GM18526 (cell line): Measurements from ENCODE around the gene MEIS2.

ENCODE experiments used
- POLR2A ChIP-seq: IDR thresholded peaks from 3 replicates; pipeline ENCODE4 v1.6.1; 2011; ENCODE audit not compliant: insufficient read length; ENCODE audit errors: extremely low read depth

Gene MEIS2

DNA sequence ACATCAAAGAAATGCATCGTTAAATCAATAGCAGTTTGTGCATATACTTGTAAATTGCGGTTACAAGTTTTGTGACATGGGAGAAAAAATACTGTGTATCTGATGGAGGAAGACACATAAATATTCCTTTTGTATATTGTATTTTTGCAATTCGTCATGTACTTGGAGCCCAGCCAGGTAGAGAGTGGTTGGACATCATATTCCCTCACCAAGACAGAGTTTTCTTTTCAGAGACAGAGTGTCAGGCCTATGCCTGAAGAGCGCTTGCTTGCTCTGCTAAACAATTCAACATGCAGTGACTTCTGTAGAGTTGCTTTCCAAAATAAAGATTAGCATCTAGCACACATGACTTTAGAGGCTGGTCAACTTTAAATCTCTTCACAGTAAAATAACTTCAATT, 24.8 kb upstream of the MEIS2 start:
- no peak for TF ChIP-seq POLR2A

- TF ChIP-seq POLR2A, result no peak
These were observed 24.0 kb upstream of the MEIS2 start for GRCh38 chr15:37124331-37124730.

DNA sequence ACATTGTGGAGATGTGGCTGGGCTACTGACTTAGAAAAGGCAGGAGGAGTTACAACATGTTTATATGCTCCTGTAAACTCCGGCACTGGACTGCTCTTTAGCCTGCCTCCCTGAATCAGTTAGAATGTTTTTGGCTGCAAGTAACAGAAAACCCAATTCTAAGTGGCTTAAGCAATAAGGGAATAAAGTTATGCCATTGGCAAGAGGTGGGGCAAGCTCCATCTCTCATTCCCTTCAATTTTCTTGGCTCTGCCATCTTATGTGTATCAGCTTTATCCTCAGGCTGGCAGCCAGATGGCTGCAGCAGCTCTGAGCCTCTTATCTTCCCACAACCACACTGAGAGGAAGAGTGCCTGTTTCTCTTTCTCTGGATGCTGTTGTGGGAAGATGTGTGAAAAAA, 22.4 kb upstream of the MEIS2 start:
- no peak for TF ChIP-seq POLR2A

- TF ChIP-seq POLR2A, result no peak
These were observed 21.1 kb upstream of the MEIS2 start for GRCh38 chr15:37121492-37121891.

DNA sequence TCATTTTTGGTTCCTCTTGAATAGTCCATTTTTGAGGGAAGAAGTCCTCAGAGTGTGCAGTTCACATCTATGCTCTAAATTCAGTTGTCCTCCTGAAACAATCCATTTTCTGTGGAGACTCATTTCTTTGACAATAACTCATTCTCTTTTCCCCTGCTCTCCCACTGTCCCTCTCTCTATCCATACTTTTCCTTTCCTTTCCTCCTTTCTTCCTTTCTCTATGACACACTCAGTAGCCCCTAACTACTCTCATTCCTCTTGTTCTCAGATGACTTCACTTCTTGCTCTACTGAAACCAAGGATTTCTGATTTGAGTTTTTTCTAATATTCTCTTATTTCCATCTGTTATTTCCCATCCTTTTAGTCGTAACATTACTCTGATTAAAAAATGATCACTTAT, 16.7 kb upstream of the MEIS2 start:
- TF ChIP-seq POLR2A, result no peak

GRCh38 chr15:37115538-37115937, 15.2 kb upstream of the MEIS2 start:
- TF ChIP-seq POLR2A, result no peak

- TF ChIP-seq POLR2A, result no peak
These were observed 12.8 kb upstream of the MEIS2 start for GRCh38 chr15:37112971-37113670.

DNA sequence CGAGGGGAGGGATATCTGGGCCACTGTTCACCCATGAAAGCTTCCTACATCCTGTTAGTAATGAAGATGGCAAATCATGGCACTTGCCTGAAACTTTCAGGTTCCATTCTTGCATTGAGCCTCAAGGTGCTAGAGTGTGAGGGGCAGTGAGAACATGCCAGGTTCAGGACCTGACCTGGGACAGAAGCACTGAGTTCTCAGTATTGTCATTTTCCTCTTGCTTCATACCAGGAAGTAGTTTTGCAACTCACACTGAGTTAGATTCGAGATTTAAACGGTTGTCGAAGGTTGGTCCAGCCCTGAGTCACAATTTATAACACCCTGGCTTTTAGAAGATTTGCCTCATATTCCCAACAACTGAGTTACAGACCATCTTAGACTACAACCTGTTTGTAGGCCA, 11.8 kb upstream of the MEIS2 start:
- no peak for TF ChIP-seq POLR2A

GRCh38 chr15:37111427-37111717, 11.0 kb upstream of the MEIS2 start:
- no peak for TF ChIP-seq POLR2A

GRCh38 chr15:37109872-37110572, 9.7 kb upstream of the MEIS2 start:
- TF ChIP-seq POLR2A, result no peak

DNA sequence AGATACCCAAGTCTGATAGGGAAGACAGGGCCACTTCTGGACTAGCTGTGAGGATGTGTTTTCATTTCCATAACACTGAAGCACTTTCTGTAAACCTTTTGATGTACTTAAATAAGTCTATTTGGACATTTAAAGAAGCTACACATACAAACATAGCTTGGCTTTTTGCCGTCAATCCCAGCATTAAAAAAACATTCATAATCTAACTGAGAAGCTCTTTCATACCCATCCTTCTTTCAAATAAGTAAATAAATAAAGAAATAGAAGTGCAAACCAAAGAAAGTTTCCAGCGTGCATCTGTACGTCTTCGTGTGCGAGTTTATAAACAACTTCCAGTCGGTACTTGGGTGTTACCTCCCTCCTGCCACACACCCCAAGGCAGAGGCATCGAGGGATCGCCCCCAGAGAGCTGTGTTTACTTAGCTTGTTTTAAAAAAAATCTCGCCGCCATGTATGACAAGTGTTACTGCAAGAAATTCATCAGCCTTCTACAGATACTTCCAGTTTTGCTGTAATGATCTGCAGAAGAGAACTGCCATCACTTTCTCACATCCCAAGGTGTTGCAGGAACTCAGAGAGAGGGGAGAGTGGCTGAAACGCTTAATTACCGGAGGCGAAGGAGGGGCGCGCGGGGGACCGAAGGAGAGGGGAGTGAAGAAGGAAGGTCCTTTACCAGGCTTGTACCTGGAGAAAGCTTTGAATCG, 9.0 kb upstream of the MEIS2 start:
- no peak for TF ChIP-seq POLR2A

DNA sequence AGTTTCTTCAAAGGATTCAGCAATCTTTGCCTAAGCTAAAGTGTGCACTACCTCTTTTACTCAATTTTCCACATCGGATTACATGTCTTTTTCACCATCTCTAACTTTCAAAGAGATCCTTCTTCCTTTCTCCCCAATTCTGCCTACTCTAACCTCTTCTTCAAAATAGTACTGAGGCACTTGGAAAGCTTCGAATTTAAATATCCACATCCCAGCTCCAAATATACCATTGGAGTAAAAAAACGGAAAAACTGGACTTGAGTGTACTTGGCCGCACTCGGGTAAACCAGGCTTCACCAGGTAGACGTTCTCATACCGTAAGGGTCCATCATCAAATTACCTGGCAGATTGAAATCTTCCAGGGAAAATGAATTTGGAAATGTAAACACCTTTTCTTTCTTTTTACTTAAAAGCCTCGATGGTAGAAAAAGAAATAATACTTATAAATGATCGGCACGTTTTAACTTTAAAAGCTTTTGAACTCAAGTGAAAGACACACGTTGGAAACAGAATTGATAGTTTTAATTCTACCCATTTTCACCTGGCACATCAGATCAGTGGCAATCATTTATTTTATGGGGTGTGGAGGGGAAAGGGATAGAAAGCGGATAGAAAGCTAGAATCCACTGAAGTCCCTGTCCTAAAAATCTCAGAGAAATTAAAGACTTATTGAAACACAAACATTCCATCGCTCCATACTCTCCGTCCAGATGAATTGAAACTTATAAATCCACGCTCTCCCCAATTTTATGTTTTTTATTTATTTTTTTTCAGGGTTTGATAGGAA, 8.2 kb upstream of the MEIS2 start:
- no peak for TF ChIP-seq POLR2A

DNA sequence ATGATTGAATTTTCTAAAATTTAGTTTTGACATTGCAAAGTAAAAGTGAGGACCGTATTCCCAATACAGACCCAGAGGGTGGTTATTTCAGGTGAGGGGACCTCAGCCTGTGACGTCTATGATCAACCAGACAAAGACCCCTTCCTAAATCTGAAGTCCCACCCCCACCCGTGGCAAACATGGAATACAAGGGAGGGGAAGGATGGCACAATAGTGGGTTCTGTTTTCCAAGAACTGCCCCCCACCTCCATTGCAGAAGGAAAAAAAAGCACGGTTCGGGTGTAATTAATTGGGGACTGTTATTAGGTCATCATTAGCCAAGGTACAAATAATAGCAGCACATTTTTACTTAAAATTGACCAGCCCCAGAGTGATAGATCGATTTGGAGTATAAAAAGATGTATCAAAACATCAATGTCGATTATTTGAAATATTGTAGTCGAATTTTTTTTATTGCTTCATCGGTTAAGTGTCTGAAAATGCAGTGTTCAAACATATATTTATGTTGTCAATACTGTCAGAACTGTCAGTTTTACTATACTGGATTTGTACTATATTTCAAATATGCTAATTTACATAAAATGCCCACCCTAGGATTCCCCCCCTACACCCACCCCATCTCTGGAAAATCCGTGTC, 7.5 kb upstream of the MEIS2 start:
- no peak for TF ChIP-seq POLR2A

DNA sequence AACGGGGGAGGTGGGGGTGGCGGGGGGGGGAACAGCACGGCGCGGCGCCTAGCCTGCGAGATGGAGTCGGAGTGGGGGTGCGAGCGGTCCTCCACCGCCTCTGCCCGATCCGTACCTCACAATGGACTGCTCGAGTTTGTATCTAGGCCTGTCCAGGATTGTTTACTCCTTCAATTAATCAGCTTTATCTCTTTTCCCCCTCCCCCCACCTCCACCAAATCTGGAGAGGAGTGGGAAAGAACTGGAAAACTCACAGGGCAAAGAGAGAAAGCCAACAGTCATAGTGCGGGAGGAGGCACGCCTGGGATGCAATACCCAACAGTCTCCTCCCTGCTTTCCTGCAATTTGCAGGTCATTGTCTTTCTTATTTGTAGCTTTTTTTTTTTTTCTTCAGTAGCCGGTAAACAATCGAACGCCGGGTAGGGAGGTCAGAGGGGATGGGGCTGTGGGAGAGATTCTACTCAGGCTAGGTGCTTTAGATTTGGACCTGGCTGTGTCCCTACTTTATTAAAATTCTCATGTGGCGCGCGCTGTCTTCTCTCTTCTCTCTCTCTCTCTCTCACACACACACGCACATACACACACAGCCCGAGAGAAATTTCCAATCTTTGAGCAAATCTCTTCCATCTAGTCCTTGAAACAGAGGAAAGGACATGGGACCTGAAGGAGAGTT, 6.9 kb upstream of the MEIS2 start:
- no peak for TF ChIP-seq POLR2A

- TF ChIP-seq POLR2A, result no peak
These were observed 6.2 kb upstream of the MEIS2 start for GRCh38 chr15:37106490-37107001.

DNA sequence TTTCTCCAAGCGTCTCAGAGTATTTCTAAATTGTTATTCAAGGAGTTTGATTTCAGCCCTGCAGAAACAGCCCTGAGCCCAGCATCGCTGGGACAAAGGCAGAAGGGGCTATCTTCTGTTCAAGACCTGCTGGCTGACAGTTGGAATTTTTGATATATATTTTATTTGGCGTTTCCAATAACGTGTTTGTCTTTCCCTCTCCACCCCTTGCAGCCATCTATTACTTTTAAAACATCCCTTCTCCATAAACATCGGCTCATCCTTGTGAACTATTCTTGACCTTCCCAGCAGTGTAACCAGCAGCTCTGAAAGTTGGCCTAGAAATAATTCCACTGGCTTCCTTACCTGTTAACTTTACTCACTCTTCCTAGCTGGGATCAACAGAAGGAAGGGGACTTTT, 5.5 kb upstream of the MEIS2 start:
- TF ChIP-seq POLR2A, result no peak
